IMR-90 (cell line): ENCODE measurements around the gene PPAN. TPM values are rescaled to one million over a fixed set of nuclear protein-coding genes. Genes with fewer than 3 reads are reported as not detected.
A peak's percentile ranks its signal among the peaks of the same experiment; 100 is the strongest.

Experiments used
- ATAC-seq: fragments of 200-7000 bp; cut with Tn5 transposase; 2 replicates; pipeline ENCODE4 v1.9.1; 2020; ENCODE audit warnings: low read depth, mild to moderate bottlenecking, moderate library complexity
- BruUV-seq: library from RNA; stranded (reverse); fragments of 400-500 nt; replicated peaks from 2 replicates; lab custom pipeline; 2021; lab: Mats Ljungman, UMichigan
- CTCF ChIA-PET: fragments of 300-600 bp; formaldehyde crosslinking; extraction: SDS; loops from one replicate; lab custom pipeline; 2021; ENCODE audit warnings: antibody characterized with exemption; lab: Yijun Ruan, JAX
- POLR2A ChIA-PET: fragments of 300-600 bp; sonication (Branson Sonifier 250); formaldehyde crosslinking; loops from one replicate; lab custom pipeline; 2022; ENCODE audit warnings: antibody characterized with exemption; ENCODE audit not compliant: unreplicated experiment; lab: Charles Lee
- DNase-seq: peaks from one replicate; pipeline ENCODE4 v3.0.0; 2013
- H2AFZ ChIP-seq: replicated peaks from 2 replicates; pipeline ENCODE3; 2013; ENCODE audit warnings: low read length, mild to moderate bottlenecking; ENCODE audit not compliant: poor library complexity
- H2AK5ac ChIP-seq: 2 replicates; pipeline ENCODE4 v1.6.1; 2013; ENCODE audit warnings: low read depth, low read length, inconsistent platforms
- H2AK9ac ChIP-seq: replicated peaks from 2 replicates; pipeline ENCODE3; 2013; ENCODE audit warnings: mild to moderate bottlenecking, low read depth, low read length, moderate library complexity; ENCODE audit not compliant: poor library complexity
- H2BK120ac ChIP-seq: 2 replicates; pipeline ENCODE4 v1.6.1; 2013; ENCODE audit warnings: low read depth, low read length, inconsistent platforms
- H2BK15ac ChIP-seq: 3 replicates; pipeline ENCODE4 v1.6.1; 2013; ENCODE audit warnings: low read depth, low read length, inconsistent platforms
- H2BK20ac ChIP-seq: 2 replicates; pipeline ENCODE4 v1.6.1; 2013; ENCODE audit warnings: low read depth, mild to moderate bottlenecking, inconsistent platforms, low read length, moderate library complexity
- H2BK5ac ChIP-seq: 2 replicates; pipeline ENCODE4 v1.6.1; 2013; ENCODE audit warnings: mild to moderate bottlenecking, low read depth, low read length, inconsistent platforms; ENCODE audit not compliant: poor library complexity, severe bottlenecking
- H3K14ac ChIP-seq: replicated peaks from 2 replicates; pipeline ENCODE4 v1.6.1; 2013; ENCODE audit warnings: low read depth, low read length, inconsistent platforms
- H3K18ac ChIP-seq: 2 replicates; pipeline ENCODE4 v1.6.1; 2013; ENCODE audit warnings: low read depth, low read length, control low read depth
- H3K23ac ChIP-seq: 2 replicates; pipeline ENCODE4 v1.6.1; 2013; ENCODE audit warnings: low read depth, low read length, inconsistent platforms
- H3K27ac ChIP-seq: 2 replicates; pipeline ENCODE4 v1.5.1; 2013; ENCODE audit warnings: mild to moderate bottlenecking, control low read depth, low read length; ENCODE audit not compliant: insufficient read depth
- H3K27me3 ChIP-seq: 2 replicates; pipeline ENCODE4 v1.6.1; 2013; ENCODE audit warnings: low read length; ENCODE audit not compliant: control insufficient read depth, insufficient read depth
- H3K36me3 ChIP-seq: 2 replicates; pipeline ENCODE4 v1.6.1; 2013; ENCODE audit warnings: low read length, mixed read lengths; ENCODE audit not compliant: control insufficient read depth, insufficient read depth
- H3K4ac ChIP-seq: 2 replicates; pipeline ENCODE4 v1.6.1; 2013; ENCODE audit warnings: low read depth, low read length, inconsistent platforms
- H3K4me1 ChIP-seq: 2 replicates; pipeline ENCODE4 v1.6.1; 2013; ENCODE audit warnings: low read length, mixed read lengths; ENCODE audit not compliant: control insufficient read depth, insufficient read depth
- H3K4me2 ChIP-seq: 2 replicates; pipeline ENCODE4 v1.6.1; 2013; ENCODE audit warnings: low read depth, mild to moderate bottlenecking, control low read depth, low read length, moderate library complexity
- H3K4me3 ChIP-seq: 2 replicates; pipeline ENCODE4 v1.5.1; 2013; ENCODE audit warnings: low read depth, mild to moderate bottlenecking, control low read depth, low read length, moderate library complexity; ENCODE audit not compliant: insufficient read depth
- H3K56ac ChIP-seq: 2 replicates; pipeline ENCODE4 v1.6.1; 2013; ENCODE audit warnings: low read length, inconsistent platforms; ENCODE audit not compliant: insufficient read depth; ENCODE audit errors: extremely low read depth
- H3K79me1 ChIP-seq, 2 experiments: 2 replicates each; pipeline ENCODE4 v1.6.1; 2013; ENCODE audit warnings: low read length in 2 of 2, inconsistent platforms in 1 of 2, low read depth in 1 of 2
- H3K9ac ChIP-seq: 2 replicates; pipeline ENCODE4 v1.6.1; 2013; ENCODE audit warnings: low read depth, low read length, control low read depth
- H3K9me1 ChIP-seq: 2 replicates; pipeline ENCODE4 v1.6.1; 2013; ENCODE audit warnings: low read length, inconsistent platforms; ENCODE audit not compliant: insufficient read depth
- H3K9me3 ChIP-seq: 2 replicates; pipeline ENCODE4 v1.6.1; 2013; ENCODE audit warnings: low read length; ENCODE audit not compliant: control insufficient read depth, insufficient read depth
- H4K20me1 ChIP-seq: 2 replicates; pipeline ENCODE4 v1.6.1; 2013; ENCODE audit warnings: low read length, inconsistent platforms; ENCODE audit not compliant: insufficient read depth
- H4K5ac ChIP-seq: 2 replicates; pipeline ENCODE4 v1.6.1; 2013; ENCODE audit warnings: mild to moderate bottlenecking, low read depth, low read length, control low read depth
- H4K8ac ChIP-seq, 2 experiments: 2 replicates each; pipeline ENCODE4 v1.6.1; 2013; ENCODE audit warnings: low read depth in 2 of 2, low read length in 2 of 2, control low read depth in 1 of 2, inconsistent platforms in 1 of 2
- H4K91ac ChIP-seq: 2 replicates; pipeline ENCODE4 v1.6.1; 2013; ENCODE audit warnings: low read depth, low read length, inconsistent platforms; ENCODE audit not compliant: insufficient read depth
- BHLHE40 ChIP-seq: fragments of 150-350 bp; IDR thresholded peaks from 2 replicates; pipeline ENCODE4 v1.6.1; 2016; ENCODE audit warnings: mild to moderate bottlenecking, low read depth, low read length
- CEBPB ChIP-seq: IDR thresholded peaks from 2 replicates; pipeline ENCODE4 v1.6.1; 2012; ENCODE audit warnings: low read depth, low read length, improper control_type of control experiment
- CHD1 ChIP-seq: IDR thresholded peaks from 2 replicates; pipeline ENCODE4 v1.6.1; 2012; ENCODE audit warnings: low read depth, low read length, improper control_type of control experiment
- MAFK ChIP-seq: IDR thresholded peaks from 2 replicates; pipeline ENCODE4 v1.6.1; 2012; ENCODE audit warnings: low read depth, low read length, improper control_type of control experiment
- MAZ ChIP-seq: IDR thresholded peaks from 2 replicates; pipeline ENCODE4 v1.6.1; 2012; ENCODE audit warnings: low read depth, mild to moderate bottlenecking, low read length, improper control_type of control experiment, moderate library complexity, borderline replicate concordance
- MXI1 ChIP-seq: IDR thresholded peaks from 2 replicates; pipeline ENCODE4 v1.6.1; 2012; ENCODE audit warnings: low read depth, mild to moderate bottlenecking, low read length, moderate library complexity, borderline replicate concordance
- POLR2A ChIP-seq: IDR thresholded peaks from 2 replicates; pipeline ENCODE4 v1.6.1; 2012; ENCODE audit warnings: mild to moderate bottlenecking, low read depth, low read length
- RCOR1 ChIP-seq: IDR thresholded peaks from 2 replicates; pipeline ENCODE4 v1.6.1; 2012; ENCODE audit warnings: mild to moderate bottlenecking, low read length, improper control_type of control experiment; ENCODE audit not compliant: insufficient replicate concordance
- RFX5 ChIP-seq: IDR thresholded peaks from 2 replicates; pipeline ENCODE4 v1.8.0; 2012; ENCODE audit warnings: low read depth, mild to moderate bottlenecking, low read length, moderate library complexity
- WGBS, 2 experiments: methylation state at CpG; one replicate each; pipeline versions ENCODE4 v1.1.5 to v1.1.7; 2013; ENCODE audit warnings: missing lambda C conversion rate in 2 of 2; ENCODE audit not compliant: insufficient read length in 1 of 2; ENCODE audit errors: extremely low coverage in 2 of 2; 5-methylcytosine and 5-hydroxymethylcytosine counted together
- dilution Hi-C: fragments of 300-500 bp; cut with HindIII; formaldehyde crosslinking; loops from one replicate; pipeline ENCODE4 v1.14.3; 2018; ENCODE audit warnings: low sequenced_read_pairs; ENCODE audit not compliant: unreplicated experiment
- in situ Hi-C: fragments of 300-500 bp; cut with MboI; formaldehyde crosslinking; loops from 3 replicates; pipeline ENCODE4 v1.14.3; 2019; ENCODE audit warnings: low sequenced_read_pairs, inconsistent platforms, mixed read lengths
- intact Hi-C: fragments of 100-400 bp; cut with micrococcal nuclease; formaldehyde crosslinking; loops from 2 replicates; pipeline ENCODE4 v1.10.0; 2022
- polyA plus RNA-seq, 3 experiments: library from polyadenylated mRNA; depleted of rRNA; stranded (reverse); fragments of >200 nt; gene quantifications; 2 replicates each; pipeline ENCODE4 v1.2.3, GENCODE V29; 2012; ENCODE audit warnings: low replicate concordance in 1 of 3
- total RNA-seq: library from RNA; depleted of rRNA; stranded (reverse); fragments of >200 nt; gene quantifications from 2 replicates; pipeline ENCODE4 v1.2.3, GENCODE V29; 2012
- TF ChIP-seq, protein P1 (sequence below): conservative IDR thresholded peaks from 2 replicates; pipeline ENCODE4 v1.5.1; 2012; ENCODE audit warnings: mild to moderate bottlenecking, low read depth, low read length, improper control_type of control experiment
- TF ChIP-seq, protein P2 (sequence below): fragments of 150-350 bp; IDR thresholded peaks from 2 replicates; pipeline ENCODE4 v1.6.1; 2017; ENCODE audit warnings: mild to moderate bottlenecking, antibody characterized with exemption, low read length, low read depth

Gene PPAN
- total and polyA plus RNA-seq, 2 of the 4 experiments (the other 2 are of a cell fraction), result 24.0 to 41.6 TPM

DNA sequence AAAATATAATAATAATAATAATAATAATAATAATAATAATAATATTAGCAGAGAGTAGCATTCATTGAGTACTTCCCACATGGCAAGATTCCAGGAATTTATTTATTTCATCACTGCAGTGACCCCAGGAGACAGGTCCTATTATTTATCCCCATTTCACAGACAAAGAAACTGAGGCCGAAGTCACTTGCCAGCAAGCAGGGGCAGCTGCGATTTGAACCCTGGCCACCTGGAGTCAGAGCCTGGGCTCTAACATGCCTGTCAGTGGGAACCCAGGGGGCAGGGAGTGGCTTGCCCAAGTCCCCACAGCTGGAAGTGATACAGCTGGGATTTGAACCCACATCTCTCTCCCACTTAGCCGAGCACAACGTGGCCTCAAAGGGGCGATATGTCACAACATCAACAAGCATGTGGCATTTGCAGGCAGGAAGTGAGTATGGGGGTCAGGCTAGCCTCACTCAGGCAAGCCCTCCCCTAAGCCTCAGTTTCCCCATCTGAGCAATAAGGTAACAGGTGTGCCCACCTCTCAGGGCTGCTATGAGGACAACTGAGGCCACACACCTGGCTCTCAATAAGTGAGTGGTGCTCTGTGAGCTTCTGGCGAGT, 17.1 kb upstream of the PPAN start (continued):
- TF ChIP-seq RCOR1 (no peak), MXI1 (no peak)
- TF ChIP-seq, protein P1, sequence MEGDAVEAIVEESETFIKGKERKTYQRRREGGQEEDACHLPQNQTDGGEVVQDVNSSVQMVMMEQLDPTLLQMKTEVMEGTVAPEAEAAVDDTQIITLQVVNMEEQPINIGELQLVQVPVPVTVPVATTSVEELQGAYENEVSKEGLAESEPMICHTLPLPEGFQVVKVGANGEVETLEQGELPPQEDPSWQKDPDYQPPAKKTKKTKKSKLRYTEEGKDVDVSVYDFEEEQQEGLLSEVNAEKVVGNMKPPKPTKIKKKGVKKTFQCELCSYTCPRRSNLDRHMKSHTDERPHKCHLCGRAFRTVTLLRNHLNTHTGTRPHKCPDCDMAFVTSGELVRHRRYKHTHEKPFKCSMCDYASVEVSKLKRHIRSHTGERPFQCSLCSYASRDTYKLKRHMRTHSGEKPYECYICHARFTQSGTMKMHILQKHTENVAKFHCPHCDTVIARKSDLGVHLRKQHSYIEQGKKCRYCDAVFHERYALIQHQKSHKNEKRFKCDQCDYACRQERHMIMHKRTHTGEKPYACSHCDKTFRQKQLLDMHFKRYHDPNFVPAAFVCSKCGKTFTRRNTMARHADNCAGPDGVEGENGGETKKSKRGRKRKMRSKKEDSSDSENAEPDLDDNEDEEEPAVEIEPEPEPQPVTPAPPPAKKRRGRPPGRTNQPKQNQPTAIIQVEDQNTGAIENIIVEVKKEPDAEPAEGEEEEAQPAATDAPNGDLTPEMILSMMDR, result no peak

DNA sequence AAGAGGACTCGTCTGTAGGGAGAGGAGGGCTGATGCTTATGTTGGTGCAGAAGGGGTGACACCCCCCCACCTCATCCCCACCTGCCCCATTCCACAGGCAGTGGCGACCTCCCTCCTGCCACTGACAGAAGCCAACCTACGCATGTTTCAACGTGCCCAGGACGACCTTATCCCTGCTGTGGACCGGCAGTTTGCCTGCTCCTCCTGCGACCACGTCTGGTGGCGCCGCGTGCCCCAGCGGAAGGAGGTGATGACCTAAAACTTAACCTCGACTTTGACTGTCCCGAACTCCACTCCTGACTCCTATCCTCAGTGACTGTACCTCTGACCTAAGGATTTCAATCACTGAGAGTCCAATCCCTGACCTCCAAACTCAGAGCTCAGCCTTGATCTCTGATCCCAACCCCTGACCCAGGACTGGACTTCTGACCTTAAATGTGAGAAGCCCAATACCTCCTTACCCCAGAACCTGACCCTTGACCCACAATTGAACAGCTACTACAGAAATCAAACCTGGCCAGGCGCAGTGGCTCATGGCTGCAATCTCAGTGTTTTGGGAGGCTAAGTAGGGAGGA, 16.3 kb upstream of the PPAN start:
- Histone ChIP-seq H3K9me3 (no peaks in the 10 kb centered on the region), H4K8ac (no peak overlapping the region), H3K56ac (no peak overlapping the region), H2AK5ac (no peak overlapping the region), H3K4me2 (no peak overlapping the region), H3K36me3 (peaks cover 31% of the 10 kb centered on the region; the same call in 1 of the 2 replicates), H3K23ac (no peak overlapping the region), H4K91ac (no peak overlapping the region), H3K14ac (no peak overlapping the region), H2AFZ (peak overlapping the region; percentile 32), H3K4me1 (no peaks in the 10 kb centered on the region), H3K9ac (no peak overlapping the region), H3K18ac (no peak overlapping the region), H2BK120ac (no peak overlapping the region), H3K27ac (no peak overlapping the region), H2AK9ac (no peak overlapping the region), H3K79me1 (peaks cover 3 to 24% of the 10 kb centered on the region in 2 experiments; a peak in 3 of 4 replicates), H4K5ac (no peak overlapping the region), H3K4ac (no peak overlapping the region), H3K4me3 (no peak overlapping the region), H2BK20ac (no peak overlapping the region), H2BK15ac (no peak overlapping the region), H3K9me1 (peaks cover 13% of the 10 kb centered on the region; the same call in 1 of the 2 replicates), H4K20me1 (no peaks in the 10 kb centered on the region), H3K27me3 (no peaks in the 10 kb centered on the region), H2BK5ac (no peak overlapping the region)
- no peak for ATAC-seq
- WGBS, 2 experiments, result 85% methylated on average over 12 of the region's 15 CpGs; no CpG with 5 or more reads in 1 of the 2 experiments
- dilution Hi-C loops, result no loop called here
- DNase-seq, result no peak
- CTCF ChIA-PET, result no interaction called here
- no TSS peak for BruUV-seq
- intact Hi-C loops, result no loop called here
- POLR2A ChIA-PET, result no interaction called here
- TF ChIP-seq MAFK (no peak), BHLHE40 (no peak), MAZ (no peak), RFX5 (no peak), CEBPB (no peak), MXI1 (no peak), CHD1 (no peak), POLR2A (no peak)
- TF ChIP-seq, protein P1, result no peak
- TF ChIP-seq, protein P2, sequence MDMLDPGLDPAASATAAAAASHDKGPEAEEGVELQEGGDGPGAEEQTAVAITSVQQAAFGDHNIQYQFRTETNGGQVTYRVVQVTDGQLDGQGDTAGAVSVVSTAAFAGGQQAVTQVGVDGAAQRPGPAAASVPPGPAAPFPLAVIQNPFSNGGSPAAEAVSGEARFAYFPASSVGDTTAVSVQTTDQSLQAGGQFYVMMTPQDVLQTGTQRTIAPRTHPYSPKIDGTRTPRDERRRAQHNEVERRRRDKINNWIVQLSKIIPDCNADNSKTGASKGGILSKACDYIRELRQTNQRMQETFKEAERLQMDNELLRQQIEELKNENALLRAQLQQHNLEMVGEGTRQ, result no peak
- in situ Hi-C loops, result no loop called here
